MM.1S (cell line): ENCODE data around the gene SLC12A4.

ENCODE experiments used
- CTCF ChIP-seq: fragments of 300-600 bp; sonication (generic); IDR thresholded peaks from 2 replicates; pipeline ENCODE4 v1.5.1; 2016; ENCODE audit warnings: antibody characterized with exemption, low read length, mixed read lengths
- EZH2 ChIP-seq: fragments of 300-600 bp; sonication (generic); optimal IDR thresholded peaks from 2 replicates; pipeline ENCODE3; 2017; ENCODE audit warnings: low read depth, mild to moderate bottlenecking, antibody characterized with exemption, low read length, mixed read lengths
- EZH2phosphoT487 ChIP-seq: fragments of 300-600 bp; sonication (generic); IDR thresholded peaks from 2 replicates; pipeline ENCODE4 v1.6.1; 2018; ENCODE audit warnings: antibody characterized with exemption, low read length

- no peak for TF ChIP-seq CTCF
- TF ChIP-seq EZH2 = no peak
- TF ChIP-seq EZH2phosphoT487 = no peak
These were observed 60.8 kb downstream of the SLC12A4 start for GRCh38 chr16:67907397-67908180.
